Left ventricle myocardium inferior (tissue), 1 donor: Measurements from ENCODE around the gene SV2B. TPM values are rescaled to one million over a fixed set of nuclear protein-coding genes. Genes with fewer than 3 reads are reported as not detected.

Experiments
- DNase-seq: peaks from one replicate; pipeline ENCODE4 v3.0.0-alpha.2; 2020
- H3K27ac ChIP-seq: fragments of 200-600 bp; replicated peaks from 2 replicates; pipeline ENCODE4 v1.8.0; 2021
- H3K27me3 ChIP-seq: fragments of 200-600 bp; 2 replicates; pipeline ENCODE4 v1.8.0; 2021; ENCODE audit warnings: low read depth
- H3K36me3 ChIP-seq: fragments of 200-600 bp; 2 replicates; pipeline ENCODE4 v1.8.0; 2021
- H3K4me1 ChIP-seq: fragments of 200-600 bp; 2 replicates; pipeline ENCODE4 v1.8.0; 2021
- H3K4me3 ChIP-seq: fragments of 200-600 bp; 2 replicates; pipeline ENCODE4 v1.8.0; 2021; ENCODE audit warnings: mild to moderate bottlenecking, moderate library complexity
- H3K9me3 ChIP-seq: fragments of 200-600 bp; replicated peaks from 2 replicates; pipeline ENCODE4 v1.8.0; 2021
- CTCF ChIP-seq: fragments of 200-600 bp; IDR thresholded peaks from 2 replicates; pipeline ENCODE4 v1.8.0; 2021; ENCODE audit warnings: antibody characterized with exemption, mild to moderate bottlenecking, borderline replicate concordance
- intact Hi-C: fragments of 100-400 bp; cut with micrococcal nuclease; formaldehyde crosslinking; loops from one replicate; pipeline ENCODE4 v1.11.0; 2022
- total RNA-seq: library from RNA; stranded (reverse); fragmentation: NEBNext Ultra II Directional; extraction: Animal tissue kit (Norgen Biotek cat#: 25700); gene quantifications from one replicate; pipeline ENCODE4 v1.2.1, GENCODE V29; 2021
- donor health status: DM: no; HTN: yes; CAD: no; lungs with severe emphysema.

Gene SV2B
- total RNA-seq, 1 donor from 2014 or later: 2.8 TPM

GRCh38 chr15:91319371-91320059 lies 219.5 kb downstream of the SV2B start:
- Histone ChIP-seq H3K27ac (no peak overlapping the region), H3K36me3 (no peaks in the 10 kb centered on the region), H3K4me1 (no peaks in the 10 kb centered on the region), H3K9me3 (peaks cover 7% of the 10 kb centered on the region), H3K4me3 (no peak overlapping the region), H3K27me3 (no peaks in the 10 kb centered on the region)
- no peak for DNase-seq
- TF ChIP-seq CTCF: no peak
- intact Hi-C loops: no loop called here

- Histone ChIP-seq H3K4me1 (no peaks in the 10 kb centered on the region), H3K27ac (no peak overlapping the region), H3K4me3 (no peak overlapping the region), H3K36me3 (no peaks in the 10 kb centered on the region), H3K27me3 (no peaks in the 10 kb centered on the region), H3K9me3 (peaks cover 10% of the 10 kb centered on the region)
- DNase-seq: no peak
- no peak for TF ChIP-seq CTCF
- intact Hi-C loops: no loop called here
These were observed 220.0 kb downstream of the SV2B start for GRCh38 chr15:91320101-91320500.

- TF ChIP-seq CTCF: no peak
- Histone ChIP-seq H3K9me3 (no peaks in the 10 kb centered on the region), H3K4me1 (no peaks in the 10 kb centered on the region), H3K4me3 (no peak overlapping the region), H3K36me3 (no peaks in the 10 kb centered on the region), H3K27me3 (no peaks in the 10 kb centered on the region), H3K27ac (no peak overlapping the region)
- no peak for DNase-seq
- intact Hi-C loops: no loop called here
These were observed 229.9 kb downstream of the SV2B start for GRCh38 chr15:91329914-91330313.

- no peaks in the 10 kb centered on the region for H3K36me3 ChIP-seq
- no peak overlapping the region for H3K4me3 ChIP-seq
- TF ChIP-seq CTCF: no peak
- no peaks in the 10 kb centered on the region for H3K4me1 ChIP-seq
- DNase-seq: no peak
- no peak overlapping the region for H3K27ac ChIP-seq
- no peaks in the 10 kb centered on the region for H3K9me3 ChIP-seq
- no peaks in the 10 kb centered on the region for H3K27me3 ChIP-seq
- intact Hi-C loops: no loop called here
These were observed 231.5 kb downstream of the SV2B start for GRCh38 chr15:91331581-91331980.

DNA sequence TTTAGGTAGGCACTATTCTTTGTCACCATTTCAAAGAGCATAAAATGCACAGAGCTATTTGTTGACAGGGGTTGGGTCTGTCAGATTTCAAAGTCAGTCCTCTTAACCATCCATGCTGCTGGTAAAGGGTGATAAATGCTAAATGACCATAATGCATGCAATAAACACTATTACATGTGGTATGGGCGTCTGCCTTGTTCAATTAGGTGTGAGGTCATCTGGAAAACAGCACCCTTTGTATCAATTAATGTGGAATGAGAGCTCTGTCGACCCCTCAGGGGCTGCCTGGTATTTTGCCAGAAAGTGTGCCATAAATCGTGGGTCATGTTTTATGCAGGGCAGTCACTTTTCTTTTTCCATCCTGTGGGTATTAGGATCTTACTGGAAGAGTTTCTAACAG lies 235.6 kb downstream of the SV2B start:
- TF ChIP-seq CTCF: no peak
- Histone ChIP-seq H3K4me3 (no peak overlapping the region), H3K9me3 (no peaks in the 10 kb centered on the region), H3K36me3 (no peaks in the 10 kb centered on the region), H3K27me3 (peaks cover 20% of the 10 kb centered on the region), H3K27ac (no peak overlapping the region), H3K4me1 (no peaks in the 10 kb centered on the region)
- DNase-seq: no peak
- intact Hi-C loops: no loop called here

DNA sequence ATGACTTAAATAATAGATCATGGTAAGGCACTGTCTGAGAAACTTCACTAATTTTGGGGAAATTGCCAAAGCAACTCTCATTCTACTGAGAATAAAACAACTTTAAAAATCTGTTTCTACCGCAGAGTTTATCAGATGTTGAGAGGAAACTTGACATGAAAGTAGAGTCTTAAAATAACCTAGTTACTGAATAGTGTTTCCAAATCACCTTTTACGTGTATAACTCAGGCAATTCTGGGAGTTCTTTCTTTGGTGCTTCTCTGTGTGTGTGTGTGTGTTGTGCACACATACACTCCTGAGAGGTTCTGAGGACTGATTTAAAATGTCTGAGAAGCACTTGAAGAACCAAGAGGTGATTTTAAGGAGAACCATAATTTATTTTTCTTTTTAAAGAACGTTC lies 236.6 kb downstream of the SV2B start:
- no peaks in the 10 kb centered on the region for H3K4me1 ChIP-seq
- H3K27me3 ChIP-seq: peaks cover 28% of the 10 kb centered on the region
- no peak for TF ChIP-seq CTCF
- intact Hi-C loops: no loop called here
- H3K36me3 ChIP-seq: no peaks in the 10 kb centered on the region
- H3K9me3 ChIP-seq: no peaks in the 10 kb centered on the region
- no peak overlapping the region for H3K4me3 ChIP-seq
- H3K27ac ChIP-seq: no peak overlapping the region
- DNase-seq: no peak
